Measurements from ENCODE around the gene GAL3ST3. TPM values are rescaled to one million over a fixed set of nuclear protein-coding genes. Genes with fewer than 3 reads are reported as not detected.

GAL3ST3 gene
- total and polyA plus RNA-seq, 4 experiments from 2014 or later, result not detected

GRCh38 chr11:66015454-66015881 lies 33.5 kb downstream of the GAL3ST3 start:
- ChIA-PET POLR2A (ENCODE audit: partially characterized antibody) (no interaction called here), CTCF (ENCODE audit: partially characterized antibody) (no interaction called here)
- H3K4me1 ChIP-seq (ENCODE audit: insufficient read depth, low read length), result no peaks in the 10 kb centered on the region
- Mint-ChIP-seq H3K4me1 (peaks cover 0 to 5% (median 1%) of the 10 kb centered on the region in 4 donors), H3K27ac (no peak overlapping the region), H3K27me3 (peaks cover 5 to 11% of the 10 kb centered on the region in 2 donors), H3K36me3 (no peaks in the 10 kb centered on the region), H3K4me3 (no peak overlapping the region), H3K9me3 (no peaks in the 10 kb centered on the region)
- intact Hi-C loops (cut with micrococcal nuclease), result no loop called here
- H3K36me3 ChIP-seq (ENCODE audit: insufficient read depth, low read length), result no peaks in the 10 kb centered on the region
- DNase-seq, result no peak
- H3K9me3 ChIP-seq (ENCODE audit: control insufficient read depth in 1 of 2, low read length in 2 of 2), result no peaks in the 10 kb centered on the region
- no peak overlapping the region for H3K27ac ChIP-seq (ENCODE audit: low read depth, low read length)
- no peak overlapping the region for H3K4me3 ChIP-seq (ENCODE audit: low read length in 2 of 2)
- H3K27me3 ChIP-seq (ENCODE audit: insufficient read depth, low read length), result peaks cover 13% of the 10 kb centered on the region

GRCh38 chr11:66014804-66015453 lies 34.0 kb downstream of the GAL3ST3 start:
- Histone ChIP-seq H3K36me3 (ENCODE audit: insufficient read depth, low read length) (no peaks in the 10 kb centered on the region), H3K4me3 (ENCODE audit: low read length in 2 of 2) (no peak overlapping the region), H3K27me3 (ENCODE audit: insufficient read depth, low read length) (peaks cover 13% of the 10 kb centered on the region), H3K9me3 (ENCODE audit: control insufficient read depth in 1 of 2, low read length in 2 of 2) (no peaks in the 10 kb centered on the region), H3K4me1 (ENCODE audit: insufficient read depth, low read length) (no peaks in the 10 kb centered on the region), H3K27ac (ENCODE audit: low read depth, low read length) (no peak overlapping the region)
- H3K36me3 Mint-ChIP-seq, result no peaks in the 10 kb centered on the region
- H3K9me3 Mint-ChIP-seq, result no peaks in the 10 kb centered on the region
- H3K27ac Mint-ChIP-seq, result peak overlapping the region in 1 of 7 donors; percentile 38
- CTCF ChIA-PET (ENCODE audit: partially characterized antibody), result no interaction called here
- no peak overlapping the region for H3K4me3 Mint-ChIP-seq
- peaks cover 0 to 5% (median 2%) of the 10 kb centered on the region in 4 donors for H3K4me1 Mint-ChIP-seq
- intact Hi-C loops (cut with micrococcal nuclease), result no loop called here
- H3K27me3 Mint-ChIP-seq, result peaks cover 9 to 14% of the 10 kb centered on the region in 2 donors
- POLR2A ChIA-PET (ENCODE audit: partially characterized antibody), result no interaction called here
- no peak for DNase-seq

DNA sequence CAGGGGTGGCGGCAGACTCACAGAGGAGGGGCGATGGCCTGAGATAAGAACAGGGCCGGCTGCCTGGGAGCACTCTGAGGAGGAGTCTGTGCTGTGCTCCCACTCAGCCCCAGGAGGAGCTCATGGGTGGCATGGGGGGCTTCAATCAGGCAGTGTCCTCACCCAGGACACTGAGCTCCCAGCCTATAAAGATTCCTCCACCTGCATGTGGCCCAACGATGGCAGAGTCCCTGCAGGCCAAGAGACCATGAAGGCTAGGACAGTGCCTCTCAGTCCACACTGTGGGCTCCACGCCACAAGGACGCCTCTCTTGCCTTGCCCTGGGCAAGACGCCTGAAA lies 35.2 kb downstream of the GAL3ST3 start:
- Mint-ChIP-seq H3K27ac (no peak overlapping the region), H3K36me3 (no peaks in the 10 kb centered on the region), H3K4me3 (no peak overlapping the region), H3K9me3 (no peaks in the 10 kb centered on the region), H3K4me1 (peaks cover 0 to 5% (median 2%) of the 10 kb centered on the region in 4 donors), H3K27me3 (peaks cover 9 to 14% of the 10 kb centered on the region in 2 donors)
- POLR2A ChIA-PET (ENCODE audit: partially characterized antibody), result no interaction called here
- Histone ChIP-seq H3K27me3 (ENCODE audit: insufficient read depth, low read length) (peaks cover 13% of the 10 kb centered on the region), H3K9me3 (ENCODE audit: control insufficient read depth in 1 of 2, low read length in 2 of 2) (no peaks in the 10 kb centered on the region), H3K4me3 (ENCODE audit: low read length in 2 of 2) (no peak overlapping the region), H3K36me3 (ENCODE audit: insufficient read depth, low read length) (no peaks in the 10 kb centered on the region), H3K27ac (ENCODE audit: low read depth, low read length) (no peak overlapping the region), H3K4me1 (ENCODE audit: insufficient read depth, low read length) (no peaks in the 10 kb centered on the region)
- CTCF ChIA-PET (ENCODE audit: partially characterized antibody), result interaction anchor here (0.6 to 3.7 kb wide), 3 partner anchors 9 to 308 kb away, joined by 3 to 16 read pairs (median 9); no protein-coding TSS in a partner anchor
- intact Hi-C loops (cut with micrococcal nuclease), result no loop called here
- DNase-seq, result no peak

DNA sequence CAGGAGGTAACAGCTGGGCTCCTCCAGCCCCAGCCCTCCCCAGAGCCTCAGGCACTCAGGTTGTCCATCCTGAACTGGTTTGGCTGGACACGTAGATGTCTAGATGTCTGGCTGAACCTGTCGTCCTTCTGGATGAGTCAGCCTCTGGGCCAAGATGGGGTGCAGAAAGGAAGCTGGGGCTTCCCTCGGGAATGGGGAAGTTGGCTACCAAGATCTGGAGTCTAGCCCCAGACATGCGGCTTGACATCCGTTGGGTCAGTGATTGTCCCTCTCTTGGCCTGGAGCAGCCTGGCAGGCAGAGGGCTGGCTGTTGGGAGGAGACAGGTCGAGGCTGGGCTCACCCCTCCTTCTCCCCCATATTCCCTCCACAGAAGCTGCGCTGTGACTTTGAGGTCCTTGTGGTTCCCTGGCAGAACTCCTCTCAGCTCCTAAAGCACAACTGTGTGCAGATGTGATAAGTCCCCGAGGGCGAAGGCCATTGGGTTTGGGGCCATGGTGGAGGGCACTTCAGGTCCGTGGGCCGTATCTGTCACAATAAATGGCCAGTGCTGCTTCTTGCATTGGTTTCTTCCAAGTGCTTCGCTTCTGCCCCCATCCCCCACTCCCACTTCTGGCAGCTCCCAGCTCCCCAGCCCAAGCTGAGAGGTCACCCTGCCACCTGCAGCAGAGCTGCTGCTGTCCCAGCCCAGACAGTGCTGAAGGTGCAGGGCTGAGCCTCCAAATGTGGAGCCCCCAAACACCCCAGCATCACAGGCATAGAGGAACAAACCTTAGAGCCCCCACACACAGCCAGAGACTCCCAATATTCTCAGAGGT lies 35.8 kb downstream of the GAL3ST3 start:
- DNase-seq, result no peak
- intact Hi-C loops (cut with micrococcal nuclease), result no loop called here
- ChIA-PET POLR2A (ENCODE audit: partially characterized antibody) (no interaction called here), CTCF (ENCODE audit: partially characterized antibody) (interaction anchor here (0.6 to 3.7 kb wide), 3 partner anchors 10 to 165 kb away, joined by 3 to 16 read pairs (median 9); no protein-coding TSS in a partner anchor)
- Mint-ChIP-seq H3K9me3 (no peaks in the 10 kb centered on the region), H3K4me1 (peaks cover 0 to 5% (median 2%) of the 10 kb centered on the region in 4 donors), H3K4me3 (no peak overlapping the region), H3K27me3 (peaks cover 9 to 14% of the 10 kb centered on the region in 2 donors), H3K27ac (no peak overlapping the region), H3K36me3 (no peaks in the 10 kb centered on the region)
- no peak overlapping the region for H3K4me3 ChIP-seq (ENCODE audit: low read length in 2 of 2)
- H3K9me3 ChIP-seq (ENCODE audit: control insufficient read depth in 1 of 2, low read length in 2 of 2), result no peaks in the 10 kb centered on the region
- H3K27ac ChIP-seq (ENCODE audit: low read depth, low read length), result no peak overlapping the region
- H3K4me1 ChIP-seq (ENCODE audit: insufficient read depth, low read length), result no peaks in the 10 kb centered on the region
- no peaks in the 10 kb centered on the region for H3K36me3 ChIP-seq (ENCODE audit: insufficient read depth, low read length)
- H3K27me3 ChIP-seq (ENCODE audit: insufficient read depth, low read length), result peaks cover 13% of the 10 kb centered on the region

DNA sequence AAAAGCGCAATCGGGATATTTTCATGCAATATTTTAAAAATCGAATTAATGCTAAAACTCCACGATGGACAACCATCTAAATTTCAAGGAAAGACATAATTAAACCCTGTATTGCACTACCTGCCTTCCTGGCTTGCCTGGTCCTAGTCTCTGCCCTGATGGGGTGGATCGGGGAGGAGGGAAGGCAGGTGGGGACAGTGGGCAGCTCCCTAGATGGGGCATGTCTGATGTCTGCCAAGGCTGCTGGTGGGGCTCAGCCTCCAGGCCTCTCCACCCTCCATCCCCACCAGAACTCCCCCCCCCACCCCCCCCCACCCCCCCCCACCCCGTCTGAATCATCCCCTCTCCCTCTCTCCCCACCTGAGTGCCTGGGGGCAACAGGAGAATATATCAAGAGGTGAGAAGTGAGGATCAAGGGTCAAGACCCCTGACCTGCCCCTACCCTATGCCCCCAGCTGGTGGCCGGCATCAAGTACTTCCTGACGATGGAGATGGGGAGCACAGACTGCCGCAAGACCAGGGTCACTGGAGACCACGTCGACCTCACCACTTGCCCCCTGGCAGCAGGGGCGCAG lies 36.5 kb downstream of the GAL3ST3 start:
- Histone ChIP-seq H3K9me3 (ENCODE audit: control insufficient read depth in 1 of 2, low read length in 2 of 2) (no peaks in the 10 kb centered on the region), H3K27ac (ENCODE audit: low read depth, low read length) (no peak overlapping the region), H3K4me3 (ENCODE audit: low read length in 2 of 2) (no peak overlapping the region), H3K27me3 (ENCODE audit: insufficient read depth, low read length) (peaks cover 13% of the 10 kb centered on the region), H3K4me1 (ENCODE audit: insufficient read depth, low read length) (no peaks in the 10 kb centered on the region), H3K36me3 (ENCODE audit: insufficient read depth, low read length) (no peaks in the 10 kb centered on the region)
- Mint-ChIP-seq H3K27ac (no peak overlapping the region), H3K9me3 (no peaks in the 10 kb centered on the region), H3K27me3 (peaks cover 9 to 14% of the 10 kb centered on the region in 2 donors), H3K4me3 (peak overlapping the region in 1 of 8 donors; percentile 16), H3K4me1 (peaks cover 0 to 5% (median 3%) of the 10 kb centered on the region in 4 donors), H3K36me3 (no peaks in the 10 kb centered on the region)
- ChIA-PET POLR2A (ENCODE audit: partially characterized antibody) (interaction anchor here (0.6 kb wide), 1 partner anchor 158 kb away, joined by 3 read pairs; no protein-coding TSS in a partner anchor), CTCF (ENCODE audit: partially characterized antibody) (interaction anchor here (0.6 to 3.7 kb wide), 3 partner anchors 10 to 164 kb away, joined by 3 to 16 read pairs (median 9); no protein-coding TSS in a partner anchor)
- intact Hi-C loops (cut with micrococcal nuclease), result no loop called here
- DNase-seq, result no peak

DNA sequence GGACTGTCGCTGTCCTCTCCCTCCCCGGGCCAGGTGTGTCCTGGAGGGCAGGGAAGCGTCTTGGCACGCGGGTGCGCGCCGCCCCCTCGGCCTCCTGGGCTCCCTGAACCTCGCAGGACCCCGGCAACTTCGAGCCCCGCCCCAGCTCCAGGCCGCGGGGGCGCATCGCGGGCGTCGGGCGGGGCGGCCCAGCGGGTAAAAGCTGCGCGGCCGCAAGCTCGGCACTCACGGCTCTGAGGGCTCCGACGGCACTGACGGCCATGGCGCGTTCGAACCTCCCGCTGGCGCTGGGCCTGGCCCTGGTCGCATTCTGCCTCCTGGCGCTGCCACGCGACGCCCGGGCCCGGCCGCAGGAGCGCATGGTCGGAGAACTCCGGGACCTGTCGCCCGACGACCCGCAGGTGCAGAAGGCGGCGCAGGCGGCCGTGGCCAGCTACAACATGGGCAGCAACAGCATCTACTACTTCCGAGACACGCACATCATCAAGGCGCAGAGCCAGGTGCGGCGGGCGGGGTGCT lies 37.1 kb downstream of the GAL3ST3 start, which contains the start of gene CST6:
Gene CST6 (plus strand): TSS at position 224 of the 519 bp plus-strand sequence. CDS start 37 bp downstream, at position 261.
- intact Hi-C loops (cut with micrococcal nuclease), result no loop called here
- H3K9me3 ChIP-seq (ENCODE audit: control insufficient read depth in 1 of 2, low read length in 2 of 2), result no peaks in the 10 kb centered on the region
- no peak within 1 kb of the TSS for H3K4me3 ChIP-seq (ENCODE audit: low read length in 2 of 2)
- H3K27ac ChIP-seq (ENCODE audit: low read depth, low read length), result no peak within 1 kb of the TSS
- H3K27me3 Mint-ChIP-seq, result peaks cover 9 to 14% of the 10 kb centered on the region in 2 donors
- H3K27ac Mint-ChIP-seq, result peak within 1 kb of the TSS in 1 of 7 donors; percentile 35
- H3K4me1 Mint-ChIP-seq, result peaks cover 0 to 5% (median 3%) of the 10 kb centered on the region in 4 donors
- no peaks in the 10 kb centered on the region for H3K9me3 Mint-ChIP-seq
- peaks cover 13% of the 10 kb centered on the region for H3K27me3 ChIP-seq (ENCODE audit: insufficient read depth, low read length)
- ChIA-PET POLR2A (ENCODE audit: partially characterized antibody) (interaction anchor here (0.6 kb wide), 1 partner anchor 159 kb away, joined by 3 read pairs; no protein-coding TSS in a partner anchor), CTCF (ENCODE audit: partially characterized antibody) (interaction anchor here (2.7 to 3.7 kb wide), 2 partner anchors 11 to 33 kb away, joined by 9 to 16 read pairs; no protein-coding TSS in a partner anchor)
- no peak for DNase-seq
- H3K4me3 Mint-ChIP-seq, result peak within 1 kb of the TSS in 1 of 8 donors; percentile 16
- no peaks in the 10 kb centered on the region for H3K36me3 ChIP-seq (ENCODE audit: insufficient read depth, low read length)
- H3K36me3 Mint-ChIP-seq, result no peaks in the 10 kb centered on the region
- H3K4me1 ChIP-seq (ENCODE audit: insufficient read depth, low read length), result no peaks in the 10 kb centered on the region
